Chondrocyte (in vitro differentiated cells): ENCODE results near the gene EEF1AKMT3. TPM values are rescaled to one million over a fixed set of nuclear protein-coding genes. Genes with fewer than 3 reads are reported as not detected.

Experiments used
- DNase-seq: peaks from one replicate; pipeline ENCODE4 v3.0.0; 2021; ENCODE audit warnings: mixed read lengths, low spot score
- H3K27ac Mint-ChIP-seq: one replicate; pipeline ENCODE4 v1.8.0; 2021; ENCODE audit warnings: mild to moderate bottlenecking, moderate library complexity, mixed read lengths; ENCODE audit not compliant: unreplicated experiment
- H3K27me3 Mint-ChIP-seq: 2 replicates; pipeline ENCODE4 v1.8.0; 2021; ENCODE audit warnings: low read depth, mixed read lengths
- H3K36me3 Mint-ChIP-seq: 2 replicates; pipeline ENCODE4 v1.8.0; 2021; ENCODE audit warnings: low read depth, mixed read lengths
- H3K4me1 Mint-ChIP-seq: 2 replicates; pipeline ENCODE4 v1.8.0; 2021; ENCODE audit warnings: low read depth, mild to moderate bottlenecking, mixed read lengths
- H3K4me3 Mint-ChIP-seq: one replicate; pipeline ENCODE4 v1.8.0; 2021; ENCODE audit warnings: mild to moderate bottlenecking, moderate library complexity, mixed read lengths; ENCODE audit not compliant: unreplicated experiment
- H3K9me3 Mint-ChIP-seq: 2 replicates; pipeline ENCODE4 v1.8.0; 2021; ENCODE audit warnings: low read depth, mixed read lengths
- total RNA-seq: library from RNA; stranded (reverse); gene quantifications from 3 replicates; pipeline ENCODE4 v1.2.1, GENCODE V29; 2021
- TF ChIP-seq, protein P1 (sequence below): fragments of 200-600 bp; sonication (generic); IDR thresholded peaks from 2 replicates; pipeline ENCODE4 v1.5.0; 2021; ENCODE audit warnings: antibody characterized with exemption, mild to moderate bottlenecking, moderate library complexity

EEF1AKMT3 gene
- total RNA-seq, 1 donor from 2014 or later, result 13.6 TPM

- TF ChIP-seq, protein P1, sequence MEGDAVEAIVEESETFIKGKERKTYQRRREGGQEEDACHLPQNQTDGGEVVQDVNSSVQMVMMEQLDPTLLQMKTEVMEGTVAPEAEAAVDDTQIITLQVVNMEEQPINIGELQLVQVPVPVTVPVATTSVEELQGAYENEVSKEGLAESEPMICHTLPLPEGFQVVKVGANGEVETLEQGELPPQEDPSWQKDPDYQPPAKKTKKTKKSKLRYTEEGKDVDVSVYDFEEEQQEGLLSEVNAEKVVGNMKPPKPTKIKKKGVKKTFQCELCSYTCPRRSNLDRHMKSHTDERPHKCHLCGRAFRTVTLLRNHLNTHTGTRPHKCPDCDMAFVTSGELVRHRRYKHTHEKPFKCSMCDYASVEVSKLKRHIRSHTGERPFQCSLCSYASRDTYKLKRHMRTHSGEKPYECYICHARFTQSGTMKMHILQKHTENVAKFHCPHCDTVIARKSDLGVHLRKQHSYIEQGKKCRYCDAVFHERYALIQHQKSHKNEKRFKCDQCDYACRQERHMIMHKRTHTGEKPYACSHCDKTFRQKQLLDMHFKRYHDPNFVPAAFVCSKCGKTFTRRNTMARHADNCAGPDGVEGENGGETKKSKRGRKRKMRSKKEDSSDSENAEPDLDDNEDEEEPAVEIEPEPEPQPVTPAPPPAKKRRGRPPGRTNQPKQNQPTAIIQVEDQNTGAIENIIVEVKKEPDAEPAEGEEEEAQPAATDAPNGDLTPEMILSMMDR, result no peak
- peak overlapping the region; percentile 33 for H3K4me3 Mint-ChIP-seq
- no peak overlapping the region for H3K27ac Mint-ChIP-seq
- peaks cover 5% of the 10 kb centered on the region for H3K27me3 Mint-ChIP-seq
- no peaks in the 10 kb centered on the region for H3K9me3 Mint-ChIP-seq
- DNase-seq, result no peak
- peaks cover 13% of the 10 kb centered on the region for H3K4me1 Mint-ChIP-seq
- peaks cover 2% of the 10 kb centered on the region for H3K36me3 Mint-ChIP-seq
Measured at GRCh38 chr12:57727758-57728395, 44.5 kb upstream of the EEF1AKMT3 start.

DNA sequence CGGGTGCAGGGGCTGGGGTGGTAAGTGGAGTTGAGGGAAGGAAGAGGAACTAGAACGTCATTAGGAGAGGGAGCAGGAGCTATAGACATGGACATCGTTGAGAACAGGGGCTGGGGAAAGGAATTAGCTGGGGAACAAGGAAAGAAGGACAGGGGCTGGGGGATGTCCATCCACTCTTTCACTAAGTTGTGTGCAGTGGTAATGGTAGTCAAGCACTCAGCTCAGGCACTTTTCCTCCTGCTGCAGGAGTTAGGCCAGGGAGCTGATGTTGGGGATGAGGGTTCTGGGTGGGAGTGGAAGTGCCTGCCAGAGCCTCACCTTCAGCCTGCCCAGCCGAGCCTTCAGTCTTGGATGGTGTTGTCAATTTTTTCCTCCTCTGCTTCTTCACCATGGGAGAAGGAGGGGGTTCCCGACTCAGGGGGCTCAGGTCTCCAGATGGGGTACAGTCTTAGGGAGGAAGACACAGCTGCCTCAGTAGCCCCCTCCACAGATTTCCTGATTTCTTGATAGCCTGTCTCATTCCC, 43.0 kb upstream of the EEF1AKMT3 start:
- TF ChIP-seq, protein P1, result no peak
- H3K27me3 Mint-ChIP-seq, result peaks cover 7% of the 10 kb centered on the region
- H3K9me3 Mint-ChIP-seq, result no peaks in the 10 kb centered on the region
- no peak overlapping the region for H3K4me3 Mint-ChIP-seq
- no peak overlapping the region for H3K27ac Mint-ChIP-seq
- DNase-seq, result no peak
- peaks cover 2% of the 10 kb centered on the region for H3K36me3 Mint-ChIP-seq
- H3K4me1 Mint-ChIP-seq, result peaks cover 10% of the 10 kb centered on the region

DNA sequence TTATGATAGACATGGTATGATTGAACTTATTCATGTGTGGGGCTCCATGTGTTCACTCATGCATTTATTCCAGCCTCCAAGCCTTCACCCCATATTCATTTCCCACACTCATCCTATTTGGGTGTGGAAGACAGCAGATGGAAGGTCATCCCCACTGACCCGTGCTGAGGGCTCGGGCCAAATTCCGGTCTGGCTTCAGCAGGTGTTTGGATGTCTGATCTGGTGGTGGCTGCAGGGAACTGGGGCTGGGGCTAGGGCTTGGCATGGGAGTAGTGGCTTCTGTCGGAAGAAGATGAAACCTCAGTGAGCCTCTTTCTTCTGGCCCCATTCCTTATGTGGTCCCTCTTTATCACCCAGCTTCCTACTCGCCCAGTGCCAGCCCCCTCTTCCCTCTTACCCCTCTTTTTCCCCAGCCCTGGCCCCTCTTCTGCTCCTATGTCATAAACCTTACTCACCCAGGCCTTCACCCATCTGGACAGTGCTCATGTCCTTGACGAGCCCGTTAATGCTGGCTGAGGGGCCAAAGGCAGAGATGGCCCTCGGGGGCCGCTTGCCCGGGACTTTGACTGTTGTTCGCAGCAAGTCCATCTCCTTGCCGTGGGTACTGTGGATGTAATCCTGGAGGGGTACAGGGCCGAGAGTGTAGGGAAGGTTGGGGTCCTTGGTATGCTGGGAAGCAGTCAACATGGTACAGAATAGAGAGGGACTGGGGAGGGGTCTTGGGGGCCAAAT, 41.9 kb upstream of the EEF1AKMT3 start:
- Mint-ChIP-seq H3K4me3 (no peak overlapping the region), H3K27me3 (peaks cover 13% of the 10 kb centered on the region), H3K4me1 (peaks cover 11% of the 10 kb centered on the region), H3K36me3 (peaks cover 2% of the 10 kb centered on the region), H3K27ac (no peak overlapping the region), H3K9me3 (no peaks in the 10 kb centered on the region)
- TF ChIP-seq, protein P1, result no peak
- peak; percentile 82 for DNase-seq

- peaks cover 18% of the 10 kb centered on the region for H3K27me3 Mint-ChIP-seq
- no peaks in the 10 kb centered on the region for H3K36me3 Mint-ChIP-seq
- peaks cover 12% of the 10 kb centered on the region for H3K4me1 Mint-ChIP-seq
- H3K4me3 Mint-ChIP-seq, result no peak overlapping the region
- TF ChIP-seq, protein P1, result no peak
- peak; percentile 80 for DNase-seq
- no peak overlapping the region for H3K27ac Mint-ChIP-seq
- H3K9me3 Mint-ChIP-seq, result no peaks in the 10 kb centered on the region
Measured at GRCh38 chr12:57731411-57732080, 40.9 kb upstream of the EEF1AKMT3 start.

DNA sequence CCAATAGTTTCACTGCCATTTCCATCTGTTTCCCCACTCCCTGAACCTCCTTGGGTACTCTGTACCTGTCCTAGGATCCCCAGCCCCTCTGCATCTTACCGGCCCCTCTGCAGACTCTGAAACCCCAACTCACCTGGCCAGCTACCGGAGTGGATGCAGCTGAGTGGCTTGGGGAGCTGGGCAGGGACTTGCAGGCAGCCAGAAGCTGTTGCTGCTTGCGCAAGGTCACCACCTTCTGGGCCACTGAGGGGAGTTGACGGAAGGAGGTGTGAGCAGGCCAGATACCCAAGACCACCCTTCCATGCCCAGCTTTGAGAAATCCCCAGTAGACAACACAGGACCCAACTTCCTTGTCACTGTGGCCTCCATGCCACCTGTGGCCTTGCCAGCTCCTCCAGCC, 40.1 kb upstream of the EEF1AKMT3 start:
- DNase-seq, result no peak
- Mint-ChIP-seq H3K27me3 (peaks cover 24% of the 10 kb centered on the region), H3K4me3 (no peak overlapping the region), H3K27ac (no peak overlapping the region), H3K36me3 (no peaks in the 10 kb centered on the region), H3K9me3 (no peaks in the 10 kb centered on the region), H3K4me1 (peaks cover 19% of the 10 kb centered on the region)
- TF ChIP-seq, protein P1, result no peak
